Fibroblast of skin of right quadriceps (primary cell): Measurements from ENCODE around the gene MAML1.
"Not testable (repeated sequence)": the region's sequence is repeated elsewhere in the genome, so short reads cannot be mapped to it uniquely, and the experiment has no call there.

Experiments used
- DNase-seq: peaks from one replicate; pipeline ENCODE4 v3.0.0-alpha.2; 2013

The MAML1 gene

DNA sequence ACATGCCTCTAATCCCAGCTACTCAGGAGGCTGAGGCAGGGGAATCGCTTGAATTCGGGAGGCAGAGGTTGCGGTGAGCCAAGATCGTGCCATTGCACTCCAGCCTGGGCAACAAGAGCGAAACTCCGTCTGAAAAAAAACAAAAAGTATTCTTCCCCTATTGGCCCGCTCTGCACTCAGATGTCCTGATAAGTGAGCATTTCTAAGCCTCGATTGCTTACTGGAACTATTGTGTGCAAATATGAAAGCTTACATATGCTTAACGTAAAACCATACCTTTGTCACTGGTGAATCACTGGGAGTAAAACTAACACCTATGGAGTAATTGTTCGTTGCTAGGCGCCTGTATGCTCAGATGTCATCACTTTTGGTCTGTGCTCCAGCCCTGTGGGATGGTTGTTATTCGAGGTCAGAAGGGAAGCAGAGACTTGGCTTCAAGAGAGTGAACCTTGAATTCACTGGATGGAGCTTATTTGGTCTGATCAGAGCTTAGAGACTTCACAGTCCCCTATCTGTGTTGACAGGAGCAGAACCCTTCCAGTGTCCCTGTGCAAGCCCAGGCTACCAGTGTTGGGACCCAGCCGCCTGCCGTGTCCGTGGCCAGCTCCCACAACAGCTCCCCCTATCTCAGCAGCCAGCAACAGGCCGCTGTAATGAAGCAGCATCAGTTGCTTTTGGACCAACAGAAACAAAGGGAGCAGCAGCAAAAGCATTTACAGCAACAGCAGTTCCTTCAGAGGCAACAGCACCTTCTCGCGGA lies 35.9 kb downstream of the MAML1 start:
- no peak for DNase-seq

- DNase-seq = no peak
These were observed 36.6 kb downstream of the MAML1 start for GRCh38 chr5:179769271-179769670.

GRCh38 chr5:179769796-179770195 lies 37.2 kb downstream of the MAML1 start:
- no peak for DNase-seq

DNA sequence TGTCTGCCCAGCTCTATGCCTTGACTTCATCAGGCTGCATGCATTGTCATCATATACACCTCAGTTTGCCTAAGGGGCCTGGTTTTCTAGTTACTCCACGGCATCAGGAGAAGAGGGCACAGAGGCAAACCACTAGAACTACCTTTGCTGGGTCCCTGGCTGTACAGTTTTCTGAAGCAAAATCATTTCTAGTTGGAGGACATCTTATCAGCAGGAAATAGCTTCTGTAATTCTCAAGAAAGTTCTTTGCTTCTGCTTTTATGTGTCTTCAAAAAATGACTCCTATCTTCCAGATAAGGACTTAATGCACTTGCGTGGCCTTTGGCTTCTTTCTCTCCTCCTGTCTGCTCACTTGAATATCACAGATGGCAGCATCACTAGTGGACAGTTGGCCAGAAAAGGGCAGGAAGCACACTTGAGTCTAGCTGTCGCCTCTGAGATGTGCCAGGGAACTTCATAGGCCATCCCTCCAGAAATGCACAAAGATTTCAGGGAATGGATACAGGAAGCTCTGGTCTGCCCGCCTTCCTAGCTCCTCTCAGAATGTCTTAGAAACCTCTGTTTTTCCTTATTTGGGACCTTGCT lies 38.8 kb downstream of the MAML1 start:
- DNase-seq = no peak

- DNase-seq = no peak
These were observed 39.7 kb downstream of the MAML1 start for GRCh38 chr5:179772351-179772750.

DNA sequence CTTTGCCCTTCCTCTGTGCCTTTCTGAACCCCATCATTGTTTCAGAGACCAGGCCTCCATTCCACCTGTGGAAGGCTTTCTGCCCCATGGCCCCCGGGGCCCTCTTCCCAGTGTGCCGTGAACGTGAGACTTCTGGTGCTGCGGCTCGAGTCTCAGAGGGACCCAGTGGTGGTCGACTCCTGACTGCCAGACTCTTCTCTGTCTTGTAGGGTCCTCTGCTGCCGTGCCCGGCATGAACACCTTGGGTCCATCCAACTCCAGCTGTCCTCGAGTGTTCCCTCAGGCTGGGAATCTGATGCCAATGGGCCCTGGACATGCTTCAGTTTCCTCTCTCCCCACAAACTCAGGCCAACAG lies 41.0 kb downstream of the MAML1 start:
- DNase-seq = no peak

GRCh38 chr5:179774442-179774841 lies 41.8 kb downstream of the MAML1 start:
- DNase-seq = no peak

GRCh38 chr5:179776411-179776938 lies 43.9 kb downstream of the MAML1 start:
- no peak for DNase-seq

DNA sequence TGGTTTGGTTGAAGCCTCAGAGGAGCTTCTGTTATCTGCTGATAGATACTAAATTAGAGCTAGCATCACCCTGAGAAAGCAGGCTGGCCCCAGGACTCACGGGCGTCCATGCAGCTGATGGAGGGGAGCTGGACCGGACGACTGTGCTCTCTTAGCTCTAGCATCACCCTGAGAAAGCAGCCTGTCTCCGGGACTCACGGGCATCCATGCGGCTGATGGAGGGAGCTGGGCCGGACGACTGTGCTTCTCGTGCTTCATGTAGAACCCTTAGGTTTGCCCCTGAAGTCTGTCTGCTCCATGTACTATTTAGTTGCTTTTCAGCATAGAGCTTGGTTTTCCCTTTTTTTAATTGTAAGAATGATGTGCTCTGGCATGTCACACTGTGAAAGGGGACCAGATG lies 44.8 kb downstream of the MAML1 start:
- no peak for DNase-seq

DNA sequence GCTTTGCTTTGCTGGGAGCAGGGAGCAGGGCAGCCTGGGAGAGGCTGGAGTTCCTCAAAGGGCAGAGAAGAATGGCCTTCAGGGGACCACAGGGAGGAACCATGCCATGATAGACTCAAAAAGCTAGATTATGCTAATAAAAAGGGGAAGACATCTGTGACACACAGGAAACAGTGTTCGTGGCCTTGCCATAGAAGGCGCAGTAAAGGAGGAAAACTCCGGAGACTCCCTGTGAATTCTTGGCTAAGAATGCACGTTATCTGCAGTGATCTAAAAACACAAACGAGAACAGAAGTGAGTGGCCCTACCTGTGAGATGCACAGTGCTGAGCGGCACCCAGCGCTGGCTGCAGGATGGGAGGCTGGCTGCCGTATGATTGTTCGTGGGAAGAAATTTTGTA lies 45.3 kb downstream of the MAML1 start:
- DNase-seq = no peak

DNA sequence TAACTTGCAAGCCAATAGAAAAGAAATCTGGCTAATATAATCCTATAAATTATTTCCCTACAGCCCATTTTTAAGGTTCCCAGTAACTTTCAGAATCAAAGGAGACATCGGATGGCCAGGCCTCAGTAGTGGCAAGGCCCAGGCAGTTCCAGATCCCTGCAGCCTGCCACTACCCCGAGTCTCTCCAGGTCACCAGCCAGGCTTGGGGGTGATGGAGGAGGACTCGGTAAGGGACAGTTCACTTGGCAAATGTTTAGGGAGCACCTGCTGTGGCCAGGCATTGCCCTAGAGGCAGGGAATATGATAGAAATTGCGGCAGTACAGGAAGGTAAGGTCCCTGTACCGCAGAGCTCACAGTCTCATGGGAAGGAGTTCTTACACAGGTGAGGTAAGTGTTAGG lies 46.0 kb downstream of the MAML1 start:
- DNase-seq = no peak

DNA sequence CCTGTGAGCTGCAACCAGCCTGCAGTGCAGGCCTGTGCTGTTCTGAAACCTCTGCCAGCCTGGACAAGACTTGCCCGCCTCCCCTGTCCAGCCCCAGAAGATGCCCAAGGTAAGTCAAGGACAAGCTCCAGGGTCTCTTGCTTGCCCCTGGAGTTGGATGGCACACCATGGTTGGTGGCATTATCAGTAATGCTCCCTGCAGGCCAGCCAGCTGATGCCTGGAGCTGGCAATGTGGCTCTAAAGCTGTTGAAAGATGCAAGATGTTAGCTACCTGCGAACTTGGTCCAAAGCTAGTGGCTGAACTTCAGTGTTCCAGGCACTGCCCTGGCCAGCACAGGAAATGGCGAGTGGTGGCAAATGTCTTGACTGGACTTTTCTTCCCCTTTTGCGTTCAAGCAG lies 47.2 kb downstream of the MAML1 start:
- DNase-seq = no peak

DNA sequence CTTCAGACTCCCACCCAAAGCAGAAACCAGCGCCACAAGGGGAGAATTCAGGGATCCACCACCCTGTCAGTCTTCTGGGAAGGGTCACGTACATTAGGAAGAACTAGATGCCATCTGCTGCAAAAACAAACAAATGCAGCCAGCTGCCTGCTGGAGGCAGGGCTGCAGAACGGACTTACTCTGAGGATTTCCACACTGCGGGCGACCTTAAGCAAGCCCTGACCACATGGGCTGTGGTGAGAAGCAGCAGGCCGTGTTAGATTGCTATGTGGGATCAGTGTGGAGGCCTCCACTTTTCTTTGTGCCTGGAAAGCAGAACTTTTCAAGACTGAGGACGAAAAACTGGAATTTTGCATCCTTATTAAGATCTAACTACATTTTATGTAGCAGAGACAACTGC lies 47.7 kb downstream of the MAML1 start:
- DNase-seq = no peak

DNA sequence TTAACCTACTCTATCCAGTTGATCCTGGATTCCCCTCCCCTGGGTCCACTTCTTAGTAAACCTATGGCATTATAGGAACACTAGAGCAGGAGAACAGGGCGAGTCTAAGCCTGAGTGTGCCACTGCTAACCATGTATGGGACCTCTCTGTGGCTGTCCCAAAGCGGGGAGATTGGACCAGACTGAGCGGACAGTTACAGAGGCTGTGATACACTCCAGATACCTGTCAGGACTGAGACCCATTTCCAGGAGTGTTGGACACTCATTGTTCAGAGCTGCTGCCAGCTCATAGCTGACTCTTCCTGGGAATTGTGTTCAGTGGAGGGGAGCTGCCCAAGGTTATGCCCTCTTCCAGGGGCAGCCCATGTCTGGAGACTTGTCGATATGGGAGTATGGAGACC lies 49.2 kb downstream of the MAML1 start:
- DNase-seq = no peak

DNA sequence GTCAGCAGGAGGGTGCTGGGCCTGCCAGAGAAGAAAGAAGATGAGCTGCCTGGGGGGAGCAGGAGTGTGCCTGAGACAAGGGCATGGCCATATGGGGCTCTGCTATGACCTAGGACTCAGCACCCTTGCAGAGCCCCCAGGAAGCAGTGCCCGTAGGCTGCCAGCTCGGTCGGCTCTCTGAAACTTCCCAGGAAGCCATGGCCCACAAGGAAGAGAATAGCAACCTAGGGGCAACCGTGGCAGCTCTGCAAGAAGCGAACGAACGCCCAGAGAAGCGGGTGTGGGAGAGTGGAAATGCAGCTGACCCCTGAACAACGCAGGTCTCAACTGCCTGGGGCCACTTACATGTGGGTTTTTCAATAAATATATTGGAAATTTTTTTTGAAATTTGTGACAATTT lies 50.5 kb downstream of the MAML1 start:
- DNase-seq = no peak

- DNase-seq = no peak
These were observed 54.2 kb downstream of the MAML1 start for GRCh38 chr5:179786861-179787260.

- DNase-seq = no peak
These were observed 55.7 kb downstream of the MAML1 start for GRCh38 chr5:179788193-179788854.

DNA sequence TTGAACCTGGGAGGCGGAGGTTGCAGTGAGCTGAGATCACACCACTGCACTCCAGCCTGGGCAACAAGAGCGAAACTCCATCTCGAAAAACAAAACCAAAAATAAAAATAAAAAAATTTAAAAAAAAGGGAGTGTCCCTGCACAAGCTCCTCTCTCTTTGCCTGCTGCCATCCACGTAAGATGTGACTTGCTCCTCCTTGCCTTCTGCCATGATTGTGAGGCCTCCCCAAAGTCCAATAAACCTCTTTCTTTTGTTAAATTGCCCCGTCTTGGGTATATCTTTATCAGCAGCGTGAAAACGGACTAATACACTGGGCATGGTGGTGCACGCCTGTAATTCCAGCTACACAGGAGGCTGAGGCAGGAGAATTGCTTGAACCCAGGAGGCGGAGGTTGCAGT lies 56.7 kb downstream of the MAML1 start:
- not testable (repeated sequence) for DNase-seq

DNA sequence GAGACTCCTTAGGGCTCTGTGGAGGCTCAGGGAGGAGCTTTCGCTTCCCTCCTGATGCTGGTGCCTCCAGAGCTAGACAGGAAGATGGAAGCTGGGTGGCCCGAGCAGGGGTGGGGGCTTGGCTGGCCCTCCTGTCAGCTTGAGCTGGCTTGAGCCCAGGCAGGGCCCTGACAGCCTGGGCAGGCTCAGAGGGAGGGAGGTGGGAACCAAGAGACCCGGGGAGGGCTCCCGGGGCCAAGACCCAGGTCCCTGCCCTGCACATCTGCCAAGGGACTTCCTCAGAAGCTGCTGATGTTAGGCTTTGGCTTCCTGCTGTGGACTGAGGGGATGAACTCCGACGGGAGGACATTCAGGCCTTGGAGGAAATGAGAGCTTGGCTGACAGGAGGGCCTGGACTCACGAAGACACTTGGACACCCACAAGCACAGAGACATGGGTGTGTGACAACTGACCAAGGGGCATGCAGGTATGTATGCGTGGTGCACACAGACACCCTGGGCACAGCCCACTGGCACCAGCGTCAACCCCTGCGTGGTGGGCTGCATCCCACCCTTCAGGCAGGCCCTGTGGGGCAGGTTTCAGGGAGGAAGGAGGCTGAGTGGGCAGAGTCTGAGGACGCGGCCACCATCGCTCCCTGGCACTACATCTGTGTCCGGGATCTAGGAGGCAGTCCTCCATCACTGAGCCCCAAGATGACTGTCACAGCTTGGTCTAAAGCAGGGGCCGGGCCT lies 59.4 kb downstream of the MAML1 start:
- no peak for DNase-seq

- no peak for DNase-seq
These were observed 60.2 kb downstream of the MAML1 start for GRCh38 chr5:179792612-179793467.

DNA sequence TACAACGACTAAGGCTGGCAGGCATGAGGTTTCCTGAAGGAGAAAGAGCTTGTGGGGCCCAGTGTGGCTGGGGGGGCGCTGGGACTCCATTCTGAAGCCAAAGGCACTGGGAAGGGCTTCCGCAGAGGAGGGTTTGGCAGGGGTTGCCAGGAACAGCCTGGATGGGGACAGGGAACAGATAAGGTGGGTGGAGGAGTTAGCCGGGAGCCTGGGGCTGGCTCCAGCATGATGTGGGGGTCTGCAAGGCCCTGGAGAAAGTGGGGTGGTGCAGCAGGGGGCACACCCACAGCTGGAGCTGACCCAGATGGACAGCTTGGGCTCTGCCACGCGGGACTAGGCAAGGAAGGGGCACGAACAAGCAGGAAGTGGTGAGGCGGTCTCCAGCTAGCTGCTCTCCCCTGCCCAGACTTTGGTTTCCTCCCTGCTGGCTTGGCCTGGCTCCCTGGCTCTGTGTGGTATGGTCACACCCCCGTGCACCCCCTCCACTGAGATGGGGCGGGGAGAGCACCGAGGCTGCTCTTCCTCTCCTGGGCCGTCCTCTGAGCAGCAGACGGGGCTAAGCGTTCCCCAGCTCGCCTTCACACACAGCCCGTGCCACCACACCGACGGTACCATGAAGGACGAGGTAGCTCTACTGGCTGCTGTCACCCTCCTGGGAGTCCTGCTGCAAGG lies 61.0 kb downstream of the MAML1 start, which contains the start of gene LTC4S:
Gene LTC4S, plus strand, starts transcription at position 519 of the 672 bp plus-strand sequence. Its CDS starts 95 bp downstream, at position 614.
- DNase-seq = peak; percentile 51

DNA sequence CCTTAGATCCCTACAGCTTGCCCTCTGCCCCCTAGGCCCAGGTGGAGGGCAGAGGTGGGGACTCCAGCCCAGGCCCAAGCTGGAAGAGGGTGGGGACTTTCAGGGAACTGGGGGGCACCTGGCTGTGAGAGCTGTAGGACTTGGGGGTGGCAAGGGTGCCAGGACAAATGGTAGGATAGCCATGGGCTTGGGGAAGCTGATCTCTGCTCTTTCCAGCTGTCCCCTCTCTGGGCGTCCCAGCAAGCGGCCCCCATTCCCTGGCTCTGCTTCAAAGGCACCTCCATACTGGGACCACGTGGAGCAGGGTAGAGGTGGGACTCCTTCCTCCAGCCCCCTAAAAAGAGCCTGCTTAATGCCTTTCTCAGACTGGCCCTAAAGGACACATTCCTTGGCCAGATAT lies 61.5 kb downstream of the MAML1 start:
- no peak for DNase-seq
